ENCODE data around the gene RRAS2.

DNA sequence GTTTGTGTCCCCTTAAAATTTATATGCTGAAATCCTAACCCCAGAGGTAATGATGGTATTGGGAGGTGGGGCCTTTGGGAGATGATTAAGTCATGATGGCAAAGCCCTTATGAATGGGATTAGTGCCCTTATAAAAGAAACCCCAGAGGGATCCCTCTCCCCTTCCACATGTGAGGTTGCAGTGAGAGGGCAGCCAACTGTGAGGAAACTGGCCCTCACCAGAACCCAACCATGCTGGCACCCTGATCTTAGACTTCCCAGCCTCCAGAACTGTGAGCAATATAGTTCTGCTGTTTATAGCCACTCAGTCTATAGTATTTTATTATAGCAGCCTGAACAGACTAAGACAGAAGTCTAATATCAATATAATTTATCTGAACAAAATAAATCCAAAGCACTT, 27.1 kb upstream of the RRAS2 start:
- TF ChIP-seq, protein P1, sequence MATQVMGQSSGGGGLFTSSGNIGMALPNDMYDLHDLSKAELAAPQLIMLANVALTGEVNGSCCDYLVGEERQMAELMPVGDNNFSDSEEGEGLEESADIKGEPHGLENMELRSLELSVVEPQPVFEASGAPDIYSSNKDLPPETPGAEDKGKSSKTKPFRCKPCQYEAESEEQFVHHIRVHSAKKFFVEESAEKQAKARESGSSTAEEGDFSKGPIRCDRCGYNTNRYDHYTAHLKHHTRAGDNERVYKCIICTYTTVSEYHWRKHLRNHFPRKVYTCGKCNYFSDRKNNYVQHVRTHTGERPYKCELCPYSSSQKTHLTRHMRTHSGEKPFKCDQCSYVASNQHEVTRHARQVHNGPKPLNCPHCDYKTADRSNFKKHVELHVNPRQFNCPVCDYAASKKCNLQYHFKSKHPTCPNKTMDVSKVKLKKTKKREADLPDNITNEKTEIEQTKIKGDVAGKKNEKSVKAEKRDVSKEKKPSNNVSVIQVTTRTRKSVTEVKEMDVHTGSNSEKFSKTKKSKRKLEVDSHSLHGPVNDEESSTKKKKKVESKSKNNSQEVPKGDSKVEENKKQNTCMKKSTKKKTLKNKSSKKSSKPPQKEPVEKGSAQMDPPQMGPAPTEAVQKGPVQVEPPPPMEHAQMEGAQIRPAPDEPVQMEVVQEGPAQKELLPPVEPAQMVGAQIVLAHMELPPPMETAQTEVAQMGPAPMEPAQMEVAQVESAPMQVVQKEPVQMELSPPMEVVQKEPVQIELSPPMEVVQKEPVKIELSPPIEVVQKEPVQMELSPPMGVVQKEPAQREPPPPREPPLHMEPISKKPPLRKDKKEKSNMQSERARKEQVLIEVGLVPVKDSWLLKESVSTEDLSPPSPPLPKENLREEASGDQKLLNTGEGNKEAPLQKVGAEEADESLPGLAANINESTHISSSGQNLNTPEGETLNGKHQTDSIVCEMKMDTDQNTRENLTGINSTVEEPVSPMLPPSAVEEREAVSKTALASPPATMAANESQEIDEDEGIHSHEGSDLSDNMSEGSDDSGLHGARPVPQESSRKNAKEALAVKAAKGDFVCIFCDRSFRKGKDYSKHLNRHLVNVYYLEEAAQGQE (IDR thresholded peaks at IDR 0.05; ENCODE audit: insufficient read depth in 1 of 2, low read depth in 2 of 2, low read length in 2 of 2): no peak
- no peak for TF ChIP-seq TAF1 (IDR thresholded peaks at IDR 0.05; ENCODE audit: borderline replicate concordance, insufficient read depth, low read length)
